Endodermal cell (in vitro differentiated cells): ENCODE results near the gene PACSIN2. TPM values are rescaled to one million over a fixed set of nuclear protein-coding genes. Genes with fewer than 3 reads are reported as not detected.

Experiments
- DNase-seq: peaks from one replicate; pipeline ENCODE4 v3.0.0-alpha.2; 2017
- H3K27ac ChIP-seq: 2 replicates; pipeline ENCODE4 v1.5.1; 2013; ENCODE audit warnings: mild to moderate bottlenecking, low read depth, low read length, moderate library complexity
- H3K27me3 ChIP-seq: 2 replicates; pipeline ENCODE4 v1.6.1; 2013; ENCODE audit warnings: mild to moderate bottlenecking, low read length, moderate library complexity; ENCODE audit not compliant: insufficient read depth, control insufficient read depth, poor library complexity, severe bottlenecking
- H3K36me3 ChIP-seq: 2 replicates; pipeline ENCODE4 v1.7.0; 2013; ENCODE audit warnings: mild to moderate bottlenecking, low read length, moderate library complexity; ENCODE audit not compliant: control insufficient read depth, insufficient read depth
- H3K4me1 ChIP-seq: one replicate; pipeline ENCODE4 v1.7.0; 2013; ENCODE audit warnings: low read length; ENCODE audit not compliant: control insufficient read depth, insufficient read depth
- H3K4me3 ChIP-seq: 2 replicates; pipeline ENCODE4 v1.5.1; 2013; ENCODE audit warnings: mild to moderate bottlenecking, low read length, moderate library complexity
- H3K9ac ChIP-seq: 2 replicates; pipeline ENCODE4 v1.6.1; 2013; ENCODE audit warnings: mild to moderate bottlenecking, low read length, moderate library complexity; ENCODE audit not compliant: poor library complexity, severe bottlenecking; ENCODE audit errors: extremely low read depth
- H3K9me3 ChIP-seq: 2 replicates; pipeline ENCODE4 v1.6.1; 2013; ENCODE audit warnings: mild to moderate bottlenecking, low read length, moderate library complexity; ENCODE audit not compliant: control insufficient read depth
- H3K27ac Mint-ChIP-seq: 2 replicates; pipeline ENCODE4 v1.8.0; 2020; ENCODE audit warnings: mixed read lengths
- H3K27me3 Mint-ChIP-seq: 2 replicates; pipeline ENCODE4 v1.8.0; 2021; ENCODE audit warnings: mild to moderate bottlenecking, mixed read lengths; ENCODE audit not compliant: insufficient read depth
- H3K36me3 Mint-ChIP-seq: 2 replicates; pipeline ENCODE4 v1.8.0; 2020; ENCODE audit warnings: low read depth, mixed read lengths
- H3K4me1 Mint-ChIP-seq: 2 replicates; pipeline ENCODE4 v1.8.0; 2020; ENCODE audit warnings: mixed read lengths
- H3K4me3 Mint-ChIP-seq: 2 replicates; pipeline ENCODE4 v1.8.0; 2020; ENCODE audit warnings: mild to moderate bottlenecking, moderate library complexity, mixed read lengths
- H3K9me3 Mint-ChIP-seq: 2 replicates; pipeline ENCODE4 v1.8.0; 2020; ENCODE audit warnings: mild to moderate bottlenecking, mixed read lengths
- WGBS, 2 experiments: methylation state at CpG; one replicate each; pipeline versions ENCODE4 v1.1.5 to v1.1.7; 2013; ENCODE audit warnings: missing lambda C conversion rate in 2 of 2, mixed read lengths in 1 of 2; ENCODE audit not compliant: insufficient coverage in 1 of 2, insufficient read length in 1 of 2; 5-methylcytosine and 5-hydroxymethylcytosine counted together
- total RNA-seq, 2 donors: library from RNA; stranded (reverse); fragmentation: NEBNext Ultra II Directional in 1 of 2; extraction: Animal tissue kit (Norgen Biotek cat#: 25700) in 1 of 2; gene quantifications; 2 replicates in 1 of 2; 3 replicates in 1 of 2; pipeline ENCODE4 v1.2.1, GENCODE V29; 2021
- TF ChIP-seq, protein P1 (sequence below): fragments of 200-600 bp; sonication (generic); conservative IDR thresholded peaks from 2 replicates; pipeline ENCODE4 v1.5.0; 2021; ENCODE audit warnings: antibody characterized with exemption, mild to moderate bottlenecking

Gene PACSIN2
- total RNA-seq, 2 donors from 2014 or later = 60.7 to 61.4 TPM

DNA sequence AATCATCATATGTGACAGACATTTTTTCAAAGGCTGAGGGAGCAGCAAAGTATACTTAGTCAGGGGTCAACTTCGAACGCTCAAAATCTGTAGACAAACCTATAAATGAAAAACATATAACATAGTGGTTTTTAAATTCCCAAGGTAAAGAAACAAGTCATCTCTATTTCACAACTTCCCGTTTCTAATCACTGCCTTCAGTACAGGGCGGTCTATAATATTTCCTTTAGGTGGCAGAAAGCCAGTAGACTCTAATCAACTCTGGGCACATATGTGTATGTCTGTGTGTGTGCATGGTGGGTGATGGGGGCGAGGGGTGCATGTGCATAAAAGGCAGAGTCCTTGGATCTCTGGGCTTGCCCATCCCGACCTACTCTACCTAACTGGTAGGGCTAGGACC is 102.9 kb downstream of the PACSIN2 start:
- no peaks in the 10 kb centered on the region for H3K9me3 Mint-ChIP-seq
- TF ChIP-seq, protein P1, sequence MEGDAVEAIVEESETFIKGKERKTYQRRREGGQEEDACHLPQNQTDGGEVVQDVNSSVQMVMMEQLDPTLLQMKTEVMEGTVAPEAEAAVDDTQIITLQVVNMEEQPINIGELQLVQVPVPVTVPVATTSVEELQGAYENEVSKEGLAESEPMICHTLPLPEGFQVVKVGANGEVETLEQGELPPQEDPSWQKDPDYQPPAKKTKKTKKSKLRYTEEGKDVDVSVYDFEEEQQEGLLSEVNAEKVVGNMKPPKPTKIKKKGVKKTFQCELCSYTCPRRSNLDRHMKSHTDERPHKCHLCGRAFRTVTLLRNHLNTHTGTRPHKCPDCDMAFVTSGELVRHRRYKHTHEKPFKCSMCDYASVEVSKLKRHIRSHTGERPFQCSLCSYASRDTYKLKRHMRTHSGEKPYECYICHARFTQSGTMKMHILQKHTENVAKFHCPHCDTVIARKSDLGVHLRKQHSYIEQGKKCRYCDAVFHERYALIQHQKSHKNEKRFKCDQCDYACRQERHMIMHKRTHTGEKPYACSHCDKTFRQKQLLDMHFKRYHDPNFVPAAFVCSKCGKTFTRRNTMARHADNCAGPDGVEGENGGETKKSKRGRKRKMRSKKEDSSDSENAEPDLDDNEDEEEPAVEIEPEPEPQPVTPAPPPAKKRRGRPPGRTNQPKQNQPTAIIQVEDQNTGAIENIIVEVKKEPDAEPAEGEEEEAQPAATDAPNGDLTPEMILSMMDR = no peak
- Histone ChIP-seq H3K9me3 (no peaks in the 10 kb centered on the region), H3K4me1 (peaks cover 20% of the 10 kb centered on the region), H3K27ac (no peak overlapping the region), H3K4me3 (no peak overlapping the region), H3K36me3 (peaks cover 16% of the 10 kb centered on the region), H3K27me3 (no peaks in the 10 kb centered on the region), H3K9ac (no peak overlapping the region)
- DNase-seq = no peak
- H3K36me3 Mint-ChIP-seq = peaks cover 29% of the 10 kb centered on the region
- H3K4me3 Mint-ChIP-seq = no peak overlapping the region
- peak overlapping the region; percentile 28 for H3K27ac Mint-ChIP-seq
- H3K4me1 Mint-ChIP-seq = peaks cover 42% of the 10 kb centered on the region
- no peaks in the 10 kb centered on the region for H3K27me3 Mint-ChIP-seq
- WGBS, 2 experiments = 97 to 100% methylated on average over 3 to 6 of the region's 6 CpGs

DNA sequence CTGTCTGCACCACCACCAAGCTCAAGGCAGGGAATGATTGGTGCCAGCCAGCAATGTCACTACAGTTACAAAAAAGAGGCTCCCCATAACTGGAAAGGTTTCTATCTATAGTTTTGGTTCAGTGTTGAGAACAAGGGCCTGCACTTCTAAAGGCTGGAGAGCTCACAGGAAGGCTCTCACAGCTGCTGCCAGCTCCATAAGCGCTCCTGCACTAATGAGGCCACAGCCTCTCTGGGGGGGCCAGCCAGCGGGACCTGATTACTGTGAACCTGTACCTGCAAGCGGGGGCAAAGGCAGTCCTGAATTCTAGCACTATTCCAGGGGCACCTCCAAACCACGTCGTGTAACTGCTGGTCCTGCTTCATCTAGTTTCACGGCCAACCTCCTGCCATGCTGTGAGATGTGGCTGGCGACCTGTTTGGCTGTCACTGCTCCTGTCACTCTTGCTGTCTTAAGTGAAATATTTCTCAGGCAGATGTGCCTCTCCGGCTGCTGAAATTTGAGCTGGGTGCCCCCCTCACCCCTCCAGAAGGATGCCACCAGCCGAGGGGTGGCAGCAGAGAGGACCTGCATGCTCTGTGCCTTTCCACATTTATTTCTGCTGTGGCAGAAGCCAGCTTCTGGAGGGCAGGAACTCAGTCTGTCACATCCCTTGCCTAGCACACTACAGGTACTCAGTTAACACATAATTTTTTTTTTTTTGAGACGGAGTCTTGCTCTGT is 104.6 kb downstream of the PACSIN2 start:
- TF ChIP-seq, protein P1 = no peak
- Mint-ChIP-seq H3K27me3 (no peaks in the 10 kb centered on the region), H3K4me1 (peaks cover 34% of the 10 kb centered on the region), H3K27ac (no peak overlapping the region), H3K9me3 (no peaks in the 10 kb centered on the region), H3K36me3 (peaks cover 29% of the 10 kb centered on the region), H3K4me3 (no peak overlapping the region)
- Histone ChIP-seq H3K4me3 (no peak overlapping the region), H3K27ac (no peak overlapping the region), H3K4me1 (peaks cover 14% of the 10 kb centered on the region), H3K27me3 (no peaks in the 10 kb centered on the region), H3K9me3 (no peaks in the 10 kb centered on the region), H3K9ac (no peak overlapping the region), H3K36me3 (peaks cover 20% of the 10 kb centered on the region)
- WGBS, 2 experiments = 92 to 94% methylated on average over 9 to 10 of the region's 10 CpGs
- DNase-seq = no peak

DNA sequence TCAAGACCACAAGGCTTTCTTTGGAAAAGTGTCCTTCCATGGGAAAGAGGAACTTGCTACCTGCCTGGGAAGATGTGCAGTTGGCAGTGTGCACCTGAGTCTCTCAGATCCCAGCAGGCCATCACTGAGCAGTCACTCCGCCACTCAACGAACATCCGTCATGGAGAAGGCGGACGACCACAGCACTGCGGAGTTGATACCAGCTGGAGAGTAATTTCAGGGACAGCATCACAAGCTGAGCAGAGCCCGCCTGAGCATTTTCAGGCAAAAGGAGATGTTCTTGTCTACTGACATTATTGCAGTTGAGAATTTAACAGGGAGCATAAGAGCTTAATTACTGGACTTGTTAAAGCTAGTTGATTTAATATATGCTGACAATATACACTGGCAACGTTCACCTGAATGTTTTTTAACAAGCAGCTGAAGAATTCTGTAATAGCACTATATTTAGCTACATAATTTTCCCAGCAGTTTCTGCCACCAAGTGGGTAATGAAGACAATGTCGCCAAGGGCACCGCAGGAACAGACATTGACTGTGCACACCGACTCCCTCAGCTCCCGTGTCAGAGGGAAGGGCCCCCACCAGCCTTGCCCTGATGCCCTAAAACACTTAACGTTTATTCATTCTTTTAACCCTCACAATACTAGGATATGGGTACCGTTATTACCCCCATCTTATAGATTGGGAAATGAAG is 105.4 kb downstream of the PACSIN2 start:
- Mint-ChIP-seq H3K9me3 (no peaks in the 10 kb centered on the region), H3K36me3 (peaks cover 29% of the 10 kb centered on the region), H3K4me3 (no peak overlapping the region), H3K27me3 (no peaks in the 10 kb centered on the region), H3K4me1 (peaks cover 32% of the 10 kb centered on the region), H3K27ac (no peak overlapping the region)
- 94 to 99% methylated on average over 9 to 14 of the region's 14 CpGs for WGBS, 2 experiments
- no peaks in the 10 kb centered on the region for H3K9me3 ChIP-seq
- peaks cover 20% of the 10 kb centered on the region for H3K36me3 ChIP-seq
- H3K27me3 ChIP-seq = no peaks in the 10 kb centered on the region
- no peak overlapping the region for H3K4me3 ChIP-seq
- no peak overlapping the region for H3K27ac ChIP-seq
- no peak for DNase-seq
- H3K4me1 ChIP-seq = peaks cover 9% of the 10 kb centered on the region
- H3K9ac ChIP-seq = no peak overlapping the region
- TF ChIP-seq, protein P1 = no peak
